K562 (cell line): ENCODE measurements around the gene GNAQ. TPM values are rescaled to one million over a fixed set of nuclear protein-coding genes. Genes with fewer than 3 reads are reported as not detected.

Experiments used
- ATF7 ChIP-seq: fragments of 450-650 bp; IDR thresholded peaks from 2 replicates; pipeline ENCODE4 v1.7.1; 2014; ENCODE audit warnings: mild to moderate bottlenecking, moderate library complexity
- C11orf30 ChIP-seq: fragments of 450-650 bp; IDR thresholded peaks from 2 replicates; pipeline ENCODE4 v1.6.1; 2016; ENCODE audit warnings: low read depth, mild to moderate bottlenecking
- CBFA2T2 ChIP-seq: fragments of 450-650 bp; conservative IDR thresholded peaks from 2 replicates; pipeline ENCODE4 v1.6.1; 2017; ENCODE audit warnings: mild to moderate bottlenecking
- E2F4 ChIP-seq: sonication (generic); formaldehyde crosslinking; IDR thresholded peaks from 2 replicates; pipeline ENCODE4 v1.8.0; 2022; ENCODE audit warnings: mild to moderate bottlenecking, low read depth, missing genetic modification reagents
- ETS2 ChIP-seq: IDR thresholded peaks from 2 replicates; pipeline ENCODE4 v1.6.1; 2016; ENCODE audit warnings: borderline replicate concordance, missing genetic modification characterization, mild to moderate bottlenecking, moderate library complexity, missing compliant biosample characterization; ENCODE audit not compliant: poor library complexity, severe bottlenecking
- HSF4 ChIP-seq: fragments of 250-450 bp; sonication (Bioruptor Pico); IDR thresholded peaks from 2 replicates; pipeline ENCODE4 v2.1.2; 2022; ENCODE audit warnings: mild to moderate bottlenecking, moderate library complexity, borderline replicate concordance
- MGA ChIP-seq: fragments of 450-650 bp; IDR thresholded peaks from 2 replicates; pipeline ENCODE4 v1.6.1; 2016; ENCODE audit warnings: mild to moderate bottlenecking, moderate library complexity
- NFE2 ChIP-seq: IDR thresholded peaks from 2 replicates; pipeline ENCODE4 v1.6.1; 2014; ENCODE audit warnings: antibody characterized with exemption, low read depth
- NFRKB ChIP-seq: fragments of 450-650 bp; IDR thresholded peaks from 2 replicates; pipeline ENCODE4 v1.6.1; 2016; ENCODE audit warnings: low read depth
- RAD21 ChIP-seq, 2 experiments: fragments of 250-450 bp in 1 of 2; fragments of 450-650 bp in 1 of 2; sonication (Bioruptor Pico) in 1 of 2; formaldehyde crosslinking in 1 of 2; IDR thresholded peaks in 1 of 2; conservative IDR thresholded peaks in 1 of 2; 2 replicates each; pipeline versions ENCODE4 v1.4.0 to v1.8.0; 2020 to 2022; ENCODE audit warnings: mild to moderate bottlenecking in 2 of 2, moderate library complexity in 1 of 2
- SOX6 ChIP-seq: fragments of 450-650 bp; IDR thresholded peaks from 2 replicates; pipeline ENCODE4 v1.6.1; 2014; ENCODE audit warnings: mild to moderate bottlenecking
- STAT5A ChIP-seq: IDR thresholded peaks from 2 replicates; pipeline ENCODE4 v1.6.1; 2012; ENCODE audit warnings: low read length, inconsistent platforms, borderline replicate concordance
- ZNF408 ChIP-seq: fragments of 250-450 bp; sonication (Bioruptor Pico); IDR thresholded peaks from 2 replicates; pipeline ENCODE4 v1.4.0; 2020; ENCODE audit warnings: low read depth, mild to moderate bottlenecking, moderate library complexity
- polyA plus RNA-seq, 8 experiments: library from polyadenylated mRNA; depleted of rRNA in 4 of 8; stranded (reverse) in 5 of 8; unstranded in 3 of 8; fragments of >200 nt; fragmentation: Nextera tagmentation in 2 of 8; fragmentation: Illumina TruSeq in 1 of 8; extraction: Ambion mirVana in 2 of 8; extraction: Trizol in 1 of 8; gene quantifications; 2 replicates each; pipeline versions ENCODE4 v1.2.1 to v1.2.3, GENCODE V29; 2011 to 2014; ENCODE audit warnings: inconsistent platforms in 1 of 8, missing spikeins in 1 of 8
- total RNA-seq, 7 experiments: library from RNA; depleted of rRNA in 6 of 7; stranded (reverse); fragments of >200 nt in 6 of 7; fragmentation: Illumina TruSeq in 2 of 7; extraction: Trizol in 2 of 7; gene quantifications; 2 replicates each; pipeline versions ENCODE4 v1.2.1 to v1.2.3, GENCODE V29; 2011 to 2021; ENCODE audit warnings: low replicate concordance in 1 of 7
- TF ChIP-seq, protein P1 (sequence below), 3 experiments: fragments of 200-800 bp in 1 of 3; sonication (Bioruptor generic) in 1 of 3; sonication (generic) in 1 of 3; formaldehyde crosslinking in 1 of 3; IDR thresholded peaks; 2 replicates each; pipeline versions ENCODE4 v1.6.1 to v1.8.0; 2016 to 2022; ENCODE audit warnings: mild to moderate bottlenecking in 2 of 3, missing compliant biosample characterization in 2 of 3, missing genetic modification characterization in 2 of 3, missing genetic modification reagents in 1 of 3

The GNAQ gene
- total and polyA plus RNA-seq, 9 of the 15 experiments (the other 6 are each of a cell fraction or from before 2014, with no cell fraction given): 4.8 to 27.9 (median 17.5) TPM

DNA sequence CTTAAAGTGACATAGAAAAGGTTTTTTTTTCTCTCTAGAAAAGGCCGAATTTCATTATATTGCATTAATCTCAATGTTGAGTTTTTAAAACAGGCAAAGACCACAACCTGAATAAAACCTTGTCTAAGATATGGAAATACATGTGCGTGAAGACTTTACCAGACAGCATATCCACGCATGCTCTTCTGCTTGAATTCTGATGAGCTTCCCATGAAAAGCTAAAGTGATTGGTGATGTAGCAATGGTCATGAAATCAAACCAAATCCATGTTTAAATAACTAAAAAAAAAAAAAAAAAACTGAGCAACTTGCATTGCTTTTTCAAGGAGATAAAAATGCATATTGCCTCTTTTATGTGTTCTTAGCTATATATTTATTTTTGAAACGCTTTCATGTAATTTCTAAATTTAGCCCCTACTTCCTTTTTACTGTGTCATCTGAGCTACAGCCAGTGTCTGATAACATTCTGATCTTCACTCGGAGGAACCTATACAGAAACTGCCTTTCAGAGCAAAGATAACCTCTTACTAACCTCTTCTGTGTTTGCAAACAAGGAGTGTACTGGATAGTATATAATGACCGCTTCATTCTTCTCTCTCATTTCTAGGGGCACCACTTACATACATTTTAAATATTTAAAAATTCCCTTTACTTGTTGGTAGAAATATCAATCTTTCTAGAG lies 204.4 kb downstream of the GNAQ start (continued):
- TF ChIP-seq MGA (no peak), CBFA2T2 (peak; percentile 88), STAT5A (peak; percentile 72), NFE2 (peak; percentile 88), ATF7 (0 out of 2 replicates have a peak, but pooled peaks have one; percentile 42), RAD21 (CRISPR knock-in tag; conservative IDR thresholded peaks at IDR 0.05 in 1 of 2, IDR thresholded peaks at IDR 0.05 in 1 of 2) (no peak), ETS2 (tag) (no peak), ZNF408 (CRISPR knock-in tag) (no peak), C11orf30 (peak; percentile 54), E2F4 (CRISPR knock-in tag) (no peak), NFRKB (no peak), SOX6 (peak; percentile 82; the same call in 1 of the 2 replicates), HSF4 (CRISPR knock-in tag) (no peak)
- TF ChIP-seq, protein P1, sequence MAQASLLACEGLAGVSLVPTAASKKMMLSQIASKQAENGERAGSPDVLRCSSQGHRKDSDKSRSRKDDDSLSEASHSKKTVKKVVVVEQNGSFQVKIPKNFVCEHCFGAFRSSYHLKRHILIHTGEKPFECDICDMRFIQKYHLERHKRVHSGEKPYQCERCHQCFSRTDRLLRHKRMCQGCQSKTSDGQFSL (CRISPR knock-in tag; IDR thresholded peaks at IDR 0.05): no peak
- TF ChIP-seq, protein P1 (tag; IDR thresholded peaks at IDR 0.05): no peak
